GM12891 (cell line): ENCODE measurements around the gene SSH3.

Source experiments
- POLR2A ChIP-seq: IDR thresholded peaks from 2 replicates; pipeline ENCODE4 v1.6.1; 2011; ENCODE audit warnings: low read depth, low read length, control low read depth
- POLR2AphosphoS5 ChIP-seq: IDR thresholded peaks from 2 replicates; pipeline ENCODE4 v1.6.1; 2011; ENCODE audit warnings: low read depth, low read length, control low read depth
- TAF1 ChIP-seq: IDR thresholded peaks from 2 replicates; pipeline ENCODE4 v1.6.1; 2011; ENCODE audit warnings: low read depth, low read length, control low read depth

- TF ChIP-seq POLR2A, result no peak
- TF ChIP-seq TAF1, result no peak
- TF ChIP-seq POLR2AphosphoS5, result no peak
Observed at GRCh38 chr11:67280788-67281551, 22.4 kb upstream of the SSH3 start.
